Stimulated activated naive CD4-positive, alpha-beta T cell treated with Interleukin-2 at 50 U/mL for 16 hours (primary cell): ENCODE measurements around the gene LRRFIP2.

Source experiments
- DNase-seq: peaks from one replicate; lab custom pipeline; 2025; lab: John Stamatoyannopoulos, UW

The LRRFIP2 gene

DNA sequence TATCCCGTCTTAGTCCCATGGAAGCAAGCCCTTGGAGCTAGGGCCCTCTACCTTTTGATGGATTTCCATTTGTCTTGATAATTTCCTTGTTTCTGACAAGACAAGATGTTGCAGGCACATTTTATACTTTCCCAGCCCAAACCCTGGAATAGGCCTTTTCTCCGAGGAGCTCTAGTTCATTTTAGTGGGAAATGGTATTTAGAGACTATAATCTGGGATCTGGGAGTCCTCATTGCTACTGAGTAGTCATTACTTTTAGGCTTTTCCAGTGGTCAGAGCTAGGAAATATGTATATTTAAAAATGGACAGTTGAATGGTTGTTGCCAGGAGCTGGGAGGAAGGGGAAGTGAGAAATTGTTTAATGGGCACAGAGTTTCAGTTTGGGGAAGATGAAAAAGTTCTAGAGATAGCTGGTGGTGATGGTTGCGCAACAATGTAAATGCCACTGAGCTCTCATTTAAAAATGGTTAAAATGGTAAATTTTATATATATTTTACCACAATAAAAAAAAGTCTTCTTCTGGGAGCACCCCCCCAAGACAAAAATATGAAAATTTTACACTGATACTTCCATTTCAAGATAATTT is 149.5 kb downstream of the LRRFIP2 start:
- DNase-seq, result no peak

DNA sequence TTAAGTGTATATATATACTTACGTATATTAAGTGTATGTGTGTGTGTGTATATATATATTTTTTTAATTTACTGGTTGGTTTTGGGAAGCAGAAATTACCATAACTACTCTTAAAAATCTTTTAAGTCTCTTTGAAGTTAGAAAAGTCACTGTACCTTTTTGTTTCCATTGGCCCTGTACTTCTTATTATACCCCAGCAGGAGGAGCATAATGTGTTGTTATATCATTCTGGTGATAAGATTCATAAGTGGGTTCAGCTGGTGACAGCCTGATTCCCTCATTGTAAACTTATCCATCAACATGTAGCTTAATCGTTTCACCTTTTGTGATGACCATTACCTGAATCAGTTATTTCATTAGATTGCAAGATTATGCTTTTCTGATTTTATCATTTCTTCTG is 150.3 kb downstream of the LRRFIP2 start:
- DNase-seq, result no peak

DNA sequence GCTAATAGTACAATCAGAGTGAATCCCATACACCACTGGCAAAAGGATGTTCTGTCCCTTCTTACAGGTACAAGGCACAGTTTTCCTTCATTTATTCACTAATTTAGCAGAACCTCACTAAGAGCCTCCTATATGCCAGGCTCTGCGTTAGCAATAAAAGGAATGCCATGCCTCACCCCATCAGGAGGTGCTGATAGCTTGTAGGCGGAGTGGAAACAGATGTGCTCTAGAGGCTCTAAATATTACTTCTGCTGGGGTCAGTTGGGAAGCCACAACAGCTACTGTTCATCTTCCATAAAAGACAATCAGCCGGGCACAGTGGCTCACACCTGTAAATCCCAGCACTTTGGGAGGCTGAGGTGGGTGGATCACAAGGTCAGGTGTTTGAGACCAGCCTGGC is 156.7 kb downstream of the LRRFIP2 start:
- no peak for DNase-seq

DNA sequence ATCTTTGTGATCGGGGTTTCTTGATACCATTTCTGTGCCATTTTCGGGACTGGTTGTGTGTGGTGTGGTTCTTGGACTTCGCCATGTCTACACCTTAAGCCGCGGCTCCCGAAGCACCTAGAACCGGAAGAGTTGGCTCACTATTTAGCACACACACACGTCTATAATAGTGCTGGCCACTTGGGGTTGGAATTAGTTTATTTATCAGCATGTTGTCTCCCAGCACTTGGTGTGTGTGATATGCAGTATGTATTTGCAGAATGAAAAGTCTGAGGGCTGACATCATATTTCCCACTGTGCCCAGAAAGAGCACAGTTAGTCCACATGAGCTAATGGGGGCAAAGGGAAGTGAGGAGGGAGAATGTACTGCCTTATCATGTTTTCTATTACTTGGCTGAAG is 157.5 kb downstream of the LRRFIP2 start:
- DNase-seq, result no peak

DNA sequence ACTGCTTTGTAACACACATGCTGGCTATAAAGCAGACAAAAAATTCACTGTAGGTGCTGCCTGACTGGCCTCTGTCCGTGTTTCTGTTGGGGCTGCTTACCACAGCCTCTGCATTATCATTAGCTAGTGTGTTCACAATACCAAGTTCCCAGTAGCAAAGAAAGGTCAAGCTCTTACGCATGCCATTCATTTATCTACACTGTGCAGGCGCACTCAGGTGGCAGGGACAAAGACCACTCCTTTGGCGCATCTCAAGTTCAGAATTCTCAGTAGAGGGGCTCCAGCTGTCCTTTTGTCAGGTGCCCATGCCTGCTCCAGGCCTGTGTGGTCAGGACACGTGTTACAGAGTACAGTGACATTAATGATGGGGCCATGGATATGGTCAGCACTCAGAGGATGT is 158.7 kb downstream of the LRRFIP2 start:
- DNase-seq, result no peak

DNA sequence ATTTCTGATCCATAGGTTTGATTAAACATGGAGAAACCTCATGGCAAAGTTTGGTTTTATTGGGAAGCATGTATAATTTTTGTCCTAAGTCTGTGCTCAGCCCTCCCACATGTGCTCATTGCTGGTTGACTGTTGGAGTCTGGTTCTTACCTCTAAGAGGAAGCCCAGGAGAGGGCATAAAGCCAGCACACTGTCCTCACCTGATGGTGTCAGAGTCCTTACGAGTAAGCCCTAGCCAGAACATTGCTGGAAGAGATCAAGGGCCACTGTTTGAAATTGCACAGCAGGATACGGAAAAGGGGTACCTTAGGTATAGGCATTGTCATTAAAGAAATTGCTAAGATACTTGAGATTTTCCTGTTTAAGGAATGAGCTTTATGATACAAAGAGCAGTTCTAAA is 159.8 kb downstream of the LRRFIP2 start:
- no peak for DNase-seq
